T-helper 1 cell treated with Interleukin-12 subunit alpha and Interleukin-12 subunit beta and Interleukin-4 antibody, amounts not matched to agents 30 μg/mL and 1 μg/mL, for 36 hours (primary cell): ENCODE measurements around the gene RAB3B.
"Not testable (repeated sequence)": the region's sequence is repeated elsewhere in the genome, so short reads cannot be mapped to it uniquely, and the experiment has no call there.

Experiments used
- H3K27ac Mint-ChIP-seq: one replicate; pipeline ENCODE4 v1.8.0; 2021; ENCODE audit warnings: mild to moderate bottlenecking, mixed read lengths
- H3K27me3 Mint-ChIP-seq: one replicate; pipeline ENCODE4 v1.8.0; 2021; ENCODE audit warnings: low read depth, mixed read lengths
- H3K36me3 Mint-ChIP-seq: one replicate; pipeline ENCODE4 v1.8.0; 2021; ENCODE audit warnings: low read depth, mixed read lengths
- H3K4me1 Mint-ChIP-seq: one replicate; pipeline ENCODE4 v1.8.0; 2021; ENCODE audit warnings: low read depth, mixed read lengths
- H3K4me3 Mint-ChIP-seq: one replicate; pipeline ENCODE4 v1.8.0; 2021; ENCODE audit warnings: mild to moderate bottlenecking, moderate library complexity, mixed read lengths
- H3K9me3 Mint-ChIP-seq: one replicate; pipeline ENCODE4 v1.8.0; 2021; ENCODE audit warnings: mixed read lengths

Gene RAB3B

DNA sequence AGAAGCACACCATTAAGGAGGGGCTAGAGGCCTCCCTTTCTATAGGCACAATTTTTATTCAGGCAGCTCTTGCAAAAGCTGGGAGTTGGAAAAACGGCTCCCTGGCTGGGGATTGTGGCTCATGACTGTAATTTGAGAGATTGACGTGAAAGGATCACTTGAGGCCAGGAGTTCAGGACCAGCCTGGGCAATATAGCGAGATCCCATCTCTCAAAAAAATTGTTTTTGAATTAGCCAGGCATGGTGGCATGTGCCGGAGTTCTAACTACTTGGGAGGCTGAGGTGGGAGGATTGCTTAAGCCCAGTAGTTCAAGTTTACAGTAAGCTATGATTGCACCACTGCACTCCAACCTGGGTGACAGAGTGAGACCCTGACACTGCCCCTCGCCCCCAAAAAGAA is 88.0 kb downstream of the RAB3B start:
- Mint-ChIP-seq H3K27ac (no peak overlapping the region), H3K9me3 (no peaks in the 10 kb centered on the region), H3K4me3 (no peak overlapping the region), H3K36me3 (no peaks in the 10 kb centered on the region), H3K4me1 (peaks cover 2% of the 10 kb centered on the region), H3K27me3 (peaks cover 11% of the 10 kb centered on the region)

DNA sequence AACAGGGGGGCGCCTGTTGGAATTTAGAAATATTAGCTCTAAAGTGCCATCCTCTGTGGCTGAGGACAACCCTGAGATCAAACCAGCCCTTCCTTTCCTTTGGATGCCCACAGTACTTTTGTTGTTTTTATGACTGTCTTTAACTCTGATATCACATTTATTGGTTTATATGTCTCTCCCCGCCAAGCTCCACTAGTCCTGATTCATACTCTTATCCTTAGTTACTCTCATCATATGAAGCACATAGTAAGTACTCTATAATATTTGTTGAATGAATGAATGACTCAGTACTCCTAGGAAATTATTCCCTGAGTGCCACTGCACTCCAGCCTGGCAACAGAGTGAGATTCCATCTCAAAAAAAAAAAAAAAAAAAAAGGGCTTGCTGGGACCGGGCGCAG is 89.3 kb downstream of the RAB3B start:
- Mint-ChIP-seq H3K9me3 (no peaks in the 10 kb centered on the region), H3K36me3 (no peaks in the 10 kb centered on the region), H3K27me3 (peaks cover 17% of the 10 kb centered on the region), H3K4me3 (no peak overlapping the region), H3K4me1 (peaks cover 3% of the 10 kb centered on the region), H3K27ac (no peak overlapping the region)

DNA sequence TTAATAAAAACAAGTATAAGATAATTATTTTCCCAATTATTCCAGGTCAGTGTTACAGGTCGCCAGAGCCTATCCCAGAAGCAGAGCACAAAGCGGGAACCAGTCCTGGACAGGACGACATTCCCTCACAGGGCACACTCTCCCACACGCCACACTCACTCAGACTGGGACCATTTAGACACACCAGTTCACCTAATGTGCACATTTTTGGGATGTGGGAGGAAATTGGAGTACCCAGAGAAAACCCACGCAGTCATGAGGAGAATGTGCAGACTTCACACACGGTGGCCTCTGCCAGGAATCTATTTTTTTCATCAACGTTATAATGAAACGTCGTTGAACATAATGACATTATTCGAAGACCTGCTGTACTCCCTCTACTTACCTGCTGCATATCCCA is 91.5 kb downstream of the RAB3B start:
- Mint-ChIP-seq H3K9me3 (no peaks in the 10 kb centered on the region), H3K36me3 (no peaks in the 10 kb centered on the region), H3K4me3 (no peak overlapping the region), H3K27ac (no peak overlapping the region), H3K4me1 (peaks cover 3% of the 10 kb centered on the region), H3K27me3 (peaks cover 31% of the 10 kb centered on the region)

- peaks cover 3% of the 10 kb centered on the region for H3K4me1 Mint-ChIP-seq
- H3K4me3 Mint-ChIP-seq, result no peak overlapping the region
- H3K27me3 Mint-ChIP-seq, result peaks cover 38% of the 10 kb centered on the region
- no peaks in the 10 kb centered on the region for H3K36me3 Mint-ChIP-seq
- H3K9me3 Mint-ChIP-seq, result no peaks in the 10 kb centered on the region
- H3K27ac Mint-ChIP-seq, result no peak overlapping the region
Measured at GRCh38 chr1:51898090-51898734, 92.3 kb downstream of the RAB3B start.

GRCh38 chr1:51897699-51898031 is 92.8 kb downstream of the RAB3B start:
- H3K27me3 Mint-ChIP-seq, result peaks cover 43% of the 10 kb centered on the region
- H3K36me3 Mint-ChIP-seq, result no peaks in the 10 kb centered on the region
- no peaks in the 10 kb centered on the region for H3K9me3 Mint-ChIP-seq
- no peak overlapping the region for H3K27ac Mint-ChIP-seq
- H3K4me1 Mint-ChIP-seq, result peaks cover 3% of the 10 kb centered on the region
- H3K4me3 Mint-ChIP-seq, result no peak overlapping the region

DNA sequence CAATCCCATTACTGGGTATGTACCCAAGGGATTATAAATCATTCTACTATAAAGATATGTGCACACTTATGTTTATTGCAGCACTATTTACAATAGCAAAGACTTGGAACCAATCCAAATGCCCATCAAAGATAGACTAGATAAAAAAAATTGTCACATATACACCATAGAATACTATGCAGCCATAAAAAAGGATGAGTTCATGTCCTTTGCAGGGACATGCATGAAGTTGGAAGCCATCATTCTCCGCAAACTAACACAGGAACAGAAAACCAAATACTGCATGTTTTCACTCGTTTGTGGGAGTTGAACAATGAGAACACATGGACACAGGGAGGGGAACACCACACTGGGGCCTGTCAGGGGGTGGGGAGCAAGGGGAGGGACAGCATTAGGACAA is 95.8 kb downstream of the RAB3B start:
- peaks cover 61% of the 10 kb centered on the region for H3K27me3 Mint-ChIP-seq
- not testable (repeated sequence) for H3K4me3 Mint-ChIP-seq, H3K27ac Mint-ChIP-seq, H3K4me1 Mint-ChIP-seq, H3K36me3 Mint-ChIP-seq, H3K9me3 Mint-ChIP-seq

DNA sequence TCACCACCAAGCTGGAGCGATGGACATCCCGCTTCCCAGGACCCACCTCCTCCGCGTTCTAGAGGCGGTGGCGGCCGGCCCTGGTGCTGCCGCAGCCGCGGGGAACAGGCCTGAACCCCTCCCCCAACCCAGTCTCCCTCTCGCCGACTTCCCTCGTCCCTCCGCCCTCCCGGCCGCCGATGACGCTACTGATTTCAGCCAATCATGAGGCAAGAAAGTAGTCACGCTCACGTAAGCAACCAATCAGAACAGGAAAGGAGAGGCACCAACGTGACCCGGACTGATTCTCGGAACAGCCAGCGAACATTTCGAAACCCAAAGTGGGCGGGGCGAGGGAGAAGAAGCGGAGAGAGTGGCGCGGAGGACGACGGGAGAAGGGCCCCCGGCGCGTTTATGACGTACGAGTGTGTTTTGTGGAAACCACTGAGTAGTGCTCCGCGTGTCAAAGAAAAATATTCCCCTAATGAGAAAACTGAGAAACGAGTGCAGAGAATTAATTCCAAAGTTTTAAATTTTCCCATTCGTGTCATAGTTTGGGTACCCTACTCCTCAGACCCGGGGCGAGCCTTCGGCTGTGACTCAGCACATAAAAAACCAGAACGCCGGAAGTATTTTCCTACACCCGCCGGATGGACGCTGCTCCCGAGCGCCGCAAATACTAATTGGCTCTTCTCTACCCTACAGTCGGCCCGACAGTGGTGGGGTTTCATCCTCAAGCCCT is 111.7 kb downstream of the RAB3B start, which contains the start of gene NRDC:
Gene NRDC, minus strand, starts transcription at position 112 of the 721 bp plus-strand sequence. CDS start 112 bp downstream, outside the sequence.
- H3K27me3 Mint-ChIP-seq, result peaks cover 12% of the 10 kb centered on the region
- H3K4me3 Mint-ChIP-seq, result no peak within 1 kb of the TSS
- H3K27ac Mint-ChIP-seq, result no peak within 1 kb of the TSS
- peaks cover 8% of the 10 kb centered on the region for H3K36me3 Mint-ChIP-seq
- H3K4me1 Mint-ChIP-seq, result peaks cover 26% of the 10 kb centered on the region
- no peaks in the 10 kb centered on the region for H3K9me3 Mint-ChIP-seq

DNA sequence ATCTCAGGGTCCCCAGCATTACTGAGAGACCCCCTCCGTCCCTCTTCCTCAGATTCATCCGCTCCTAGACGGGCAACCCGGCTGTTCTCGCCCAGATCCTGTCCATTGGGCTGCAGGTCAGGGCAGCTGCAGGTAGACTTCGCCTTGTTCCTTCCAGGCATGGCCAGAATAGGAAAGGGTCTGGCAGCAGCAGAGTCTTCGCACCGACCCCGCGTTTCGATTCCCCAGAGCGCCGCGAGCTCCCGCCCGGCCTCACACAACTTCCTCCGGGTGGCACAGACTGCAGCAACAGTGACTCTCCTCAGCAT is 112.2 kb downstream of the RAB3B start:
- H3K9me3 Mint-ChIP-seq, result no peaks in the 10 kb centered on the region
- H3K27me3 Mint-ChIP-seq, result peaks cover 11% of the 10 kb centered on the region
- peaks cover 8% of the 10 kb centered on the region for H3K36me3 Mint-ChIP-seq
- peaks cover 26% of the 10 kb centered on the region for H3K4me1 Mint-ChIP-seq
- H3K4me3 Mint-ChIP-seq, result no peak overlapping the region
- no peak overlapping the region for H3K27ac Mint-ChIP-seq

DNA sequence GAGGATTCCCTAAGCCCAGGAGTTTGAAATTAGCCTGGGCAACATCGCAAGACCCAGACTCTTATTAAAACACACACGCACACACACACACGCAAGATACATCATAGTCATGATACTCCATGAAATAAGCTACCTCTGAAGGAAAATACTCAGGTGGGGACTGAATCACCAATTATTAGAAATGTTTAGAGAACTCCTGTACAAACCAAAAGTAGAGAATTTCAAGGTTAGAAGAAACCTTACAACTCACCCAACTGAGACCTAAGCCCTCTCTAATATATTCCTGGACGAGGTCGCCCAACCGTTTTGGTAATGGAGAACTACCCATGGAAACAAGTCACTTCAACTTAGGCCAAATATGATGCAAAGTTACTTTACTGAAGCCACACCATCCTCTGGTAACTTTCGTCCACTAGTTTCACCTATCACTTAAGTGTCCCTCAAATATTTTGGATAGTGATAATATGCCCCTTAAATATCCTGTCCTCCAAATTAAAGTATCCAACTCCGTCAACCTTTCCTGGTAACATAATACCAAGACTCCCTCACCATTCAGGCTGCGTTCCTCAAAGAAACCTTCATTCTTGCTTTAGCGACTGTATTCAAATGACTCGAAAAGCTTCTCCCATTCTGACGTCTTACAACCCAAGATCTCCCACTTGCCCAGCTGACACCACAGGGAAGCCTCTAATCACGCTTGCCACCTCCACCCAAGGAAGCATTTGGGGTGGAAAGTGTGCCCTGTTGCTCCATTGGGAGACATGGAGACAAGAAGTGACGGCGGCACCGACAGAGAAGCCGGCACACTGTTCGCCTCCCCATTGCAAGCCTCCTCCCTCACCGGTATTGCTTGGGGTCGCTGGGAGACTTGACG is 112.8 kb downstream of the RAB3B start:
- Mint-ChIP-seq H3K36me3 (peaks cover 8% of the 10 kb centered on the region), H3K4me1 (peaks cover 26% of the 10 kb centered on the region), H3K27ac (no peak overlapping the region), H3K9me3 (no peaks in the 10 kb centered on the region), H3K4me3 (no peak overlapping the region), H3K27me3 (peaks cover 5% of the 10 kb centered on the region)

DNA sequence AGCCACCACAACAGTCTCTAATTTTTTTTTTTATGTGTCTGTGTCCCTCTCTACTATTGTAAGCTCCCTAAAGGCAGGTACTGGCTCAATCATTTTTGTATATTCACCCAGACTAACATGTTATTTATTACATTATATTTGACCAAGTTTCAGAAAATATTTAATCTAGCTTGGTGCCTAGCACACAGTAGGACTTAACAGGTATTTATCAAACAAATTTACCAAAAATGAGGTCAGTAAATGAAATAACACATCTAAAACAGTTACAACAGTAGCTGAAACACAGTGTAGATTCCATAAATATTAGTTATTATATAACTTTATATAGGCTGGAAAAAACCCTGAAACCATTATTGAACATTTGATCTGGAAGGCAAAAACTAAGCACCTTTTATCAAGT is 114.7 kb downstream of the RAB3B start:
- Mint-ChIP-seq H3K27me3 (no peaks in the 10 kb centered on the region), H3K9me3 (no peaks in the 10 kb centered on the region), H3K36me3 (peaks cover 13% of the 10 kb centered on the region), H3K4me1 (peaks cover 38% of the 10 kb centered on the region), H3K4me3 (peak overlapping the region; percentile 67), H3K27ac (no peak overlapping the region)

DNA sequence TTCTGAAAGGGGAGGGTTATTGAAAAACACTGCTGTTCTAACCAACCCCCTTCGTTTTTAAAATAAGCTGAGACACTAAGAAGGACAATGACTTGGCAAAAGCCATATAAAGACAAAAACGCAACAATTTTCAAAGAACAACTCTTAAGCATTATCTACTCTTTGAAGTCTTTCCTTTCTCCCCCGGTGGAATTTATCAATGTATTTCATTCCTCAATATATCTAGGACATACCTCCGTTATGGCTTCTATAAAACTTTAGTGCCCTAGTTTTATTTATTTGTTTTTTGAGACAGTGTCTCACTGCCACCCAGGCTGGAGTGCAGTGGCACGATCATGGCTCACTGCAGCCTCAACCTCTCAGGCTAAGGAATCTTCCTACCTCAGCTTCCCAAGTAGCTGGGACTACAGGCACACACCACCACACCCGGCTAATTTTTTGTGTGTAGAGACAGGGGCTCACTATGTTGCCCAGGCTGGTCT is 115.2 kb downstream of the RAB3B start:
- Mint-ChIP-seq H3K4me1 (peaks cover 40% of the 10 kb centered on the region), H3K36me3 (peaks cover 14% of the 10 kb centered on the region), H3K4me3 (peak overlapping the region; percentile 67), H3K9me3 (no peaks in the 10 kb centered on the region), H3K27me3 (no peaks in the 10 kb centered on the region), H3K27ac (peak overlapping the region; percentile 43)

- Mint-ChIP-seq H3K36me3 (peaks cover 15% of the 10 kb centered on the region), H3K4me1 (peaks cover 44% of the 10 kb centered on the region)
- not testable (repeated sequence) for H3K27ac Mint-ChIP-seq, H3K9me3 Mint-ChIP-seq, H3K27me3 Mint-ChIP-seq, H3K4me3 Mint-ChIP-seq
Measured at GRCh38 chr1:51873270-51873669, 117.2 kb downstream of the RAB3B start.

GRCh38 chr1:51871351-51871975 is 119.0 kb downstream of the RAB3B start:
- H3K27me3 Mint-ChIP-seq, result no peaks in the 10 kb centered on the region
- no peak overlapping the region for H3K27ac Mint-ChIP-seq
- H3K36me3 Mint-ChIP-seq, result peaks cover 18% of the 10 kb centered on the region
- no peaks in the 10 kb centered on the region for H3K9me3 Mint-ChIP-seq
- H3K4me1 Mint-ChIP-seq, result peaks cover 48% of the 10 kb centered on the region
- H3K4me3 Mint-ChIP-seq, result no peak overlapping the region

DNA sequence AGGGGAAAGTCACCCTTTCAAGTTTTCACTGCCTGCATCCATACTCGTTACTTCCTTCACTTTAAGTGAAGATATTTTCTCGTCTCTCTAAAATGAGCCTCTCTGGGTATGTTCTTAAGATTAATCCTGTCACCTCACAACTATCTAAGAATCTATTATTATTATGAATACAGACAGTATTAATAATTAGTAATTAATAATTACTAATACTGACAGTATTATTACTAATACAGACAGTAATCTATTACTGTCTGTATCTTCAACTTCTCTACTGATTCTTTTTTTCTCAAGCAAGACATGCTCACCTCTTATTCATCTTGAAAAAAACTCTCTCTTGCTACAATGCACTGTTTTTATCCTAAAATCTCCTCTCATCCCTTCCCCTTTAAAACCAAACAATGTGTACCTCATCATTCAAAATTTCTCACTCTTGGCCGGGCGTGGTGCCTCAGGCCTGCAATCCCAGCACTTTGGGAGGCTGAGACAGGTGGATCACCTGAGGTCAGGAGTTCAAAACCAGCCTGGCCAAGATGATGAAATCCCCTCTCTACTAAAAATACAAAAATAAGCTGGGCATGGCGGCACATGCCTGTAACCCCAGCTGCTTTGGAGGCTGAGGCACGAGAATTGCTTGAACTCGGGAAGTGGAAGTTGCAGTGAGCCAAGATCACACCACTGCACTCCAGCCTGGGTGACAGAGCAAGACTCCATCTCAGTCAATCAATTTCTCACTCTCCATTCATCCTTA is 119.7 kb downstream of the RAB3B start:
- Mint-ChIP-seq H3K9me3 (no peaks in the 10 kb centered on the region), H3K27me3 (no peaks in the 10 kb centered on the region), H3K36me3 (peaks cover 20% of the 10 kb centered on the region), H3K4me1 (peaks cover 48% of the 10 kb centered on the region), H3K4me3 (no peak overlapping the region), H3K27ac (no peak overlapping the region)
